ENCODE measurements around the gene GRM8. TPM values are rescaled to one million over a fixed set of nuclear protein-coding genes. Genes with fewer than 3 reads are reported as not detected.

GRM8 gene
- total RNA-seq, 1 donor from 2014 or later, result not detected

DNA sequence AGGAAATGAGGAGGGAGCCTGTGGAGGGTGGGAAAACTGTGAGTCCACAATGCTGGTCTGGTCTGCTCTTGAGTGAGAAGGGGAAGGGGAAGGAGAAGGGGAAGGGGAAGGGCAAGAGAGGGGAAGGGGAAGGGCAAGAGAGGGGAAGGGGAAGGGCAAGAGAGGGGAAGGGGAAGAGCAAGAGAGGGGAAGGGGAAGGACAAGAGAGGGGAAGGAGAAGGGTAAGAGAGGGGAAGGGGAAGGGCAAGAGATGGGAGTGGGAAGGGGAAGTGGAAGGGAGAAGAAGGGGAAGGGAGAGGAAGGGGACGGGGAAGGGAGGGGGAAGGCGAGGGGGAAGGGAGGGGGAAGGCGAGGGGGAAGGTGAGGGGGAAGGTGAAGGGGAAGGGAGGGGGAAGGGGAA, 213.2 kb downstream of the GRM8 start:
- DNase-seq (ENCODE audit: extremely low read depth, low read depth, low spot score), result no peak

DNA sequence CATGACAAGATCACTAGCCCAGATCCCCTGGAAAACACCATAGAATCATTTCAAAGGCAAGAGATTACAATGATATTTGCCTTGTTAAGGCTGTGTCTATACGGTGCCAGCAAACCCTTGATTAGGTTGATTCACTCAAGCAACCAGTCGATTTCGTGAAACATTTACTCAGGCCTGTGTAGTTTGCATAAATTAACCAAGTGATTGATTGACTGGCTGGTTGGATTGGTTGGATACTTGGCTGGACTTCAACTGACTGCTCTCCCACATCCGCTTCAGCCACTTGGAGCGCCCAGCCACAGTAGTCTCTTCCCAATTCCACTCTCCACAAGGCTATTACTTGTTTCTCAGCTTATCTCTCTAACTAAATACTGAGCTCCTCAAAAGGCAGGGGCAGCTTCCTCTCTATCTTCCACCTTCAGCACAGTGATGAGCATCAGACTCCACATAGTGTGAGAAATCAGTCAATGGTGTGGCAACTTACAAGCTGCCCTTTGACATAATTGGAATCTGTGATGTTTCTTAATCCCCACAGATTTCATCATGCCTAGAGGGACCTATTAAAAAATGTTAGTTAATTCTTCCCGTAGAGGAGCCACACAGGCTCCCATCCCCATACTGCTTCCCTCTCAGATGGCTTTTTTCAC, 217.4 kb downstream of the GRM8 start:
- no peak for DNase-seq (ENCODE audit: extremely low read depth, low read depth, low spot score)

- no peak for DNase-seq (ENCODE audit: extremely low read depth, low read depth, low spot score)
These were observed 218.4 kb downstream of the GRM8 start for GRCh38 chr7:127034186-127034806.

DNA sequence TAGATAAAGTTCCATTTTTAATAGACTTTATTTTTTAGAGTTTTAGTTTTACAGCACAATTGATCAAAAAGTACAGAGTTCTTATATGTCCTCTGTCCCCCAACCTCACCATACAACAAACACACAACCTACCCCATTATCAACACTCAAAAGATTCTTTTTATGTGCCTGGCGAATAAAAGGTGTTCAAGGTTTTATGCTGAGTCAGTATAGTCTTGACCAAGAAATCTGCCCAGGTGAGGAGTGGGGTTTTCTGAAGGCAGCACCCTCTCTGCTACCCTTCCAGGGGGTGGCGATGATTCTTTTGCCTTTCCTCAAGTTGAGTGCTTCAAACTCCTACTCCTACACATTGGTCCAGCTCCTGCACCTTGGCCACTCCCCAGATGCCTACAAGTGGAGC, 222.9 kb downstream of the GRM8 start:
- DNase-seq (ENCODE audit: extremely low read depth, low read depth, low spot score), result no peak

DNA sequence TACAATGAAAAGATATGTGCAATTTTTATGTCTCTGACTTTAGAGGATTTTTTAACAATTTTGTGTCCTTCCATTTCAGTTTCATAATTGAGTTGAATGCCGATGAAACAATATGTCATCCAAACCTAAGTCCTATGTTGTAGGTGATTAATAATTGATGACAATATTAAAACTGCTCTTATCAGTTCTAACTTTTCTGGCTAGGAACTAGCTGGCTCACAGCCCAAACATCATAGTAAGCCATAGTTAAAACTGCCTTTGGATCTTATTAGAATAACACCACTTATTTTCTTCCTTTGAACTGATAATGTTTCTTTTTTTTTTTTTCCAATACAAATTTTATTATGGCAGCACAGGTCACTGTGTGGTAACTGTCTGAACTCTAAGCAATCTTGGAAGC, 230.9 kb downstream of the GRM8 start:
- no peak for DNase-seq (ENCODE audit: extremely low read depth, low read depth, low spot score)

GRCh38 chr7:127021019-127021738, 231.6 kb downstream of the GRM8 start:
- no peak for DNase-seq (ENCODE audit: extremely low read depth, low read depth, low spot score)

GRCh38 chr7:127018889-127019288, 233.9 kb downstream of the GRM8 start:
- DNase-seq (ENCODE audit: extremely low read depth, low read depth, low spot score), result no peak

GRCh38 chr7:127017196-127017595, 235.5 kb downstream of the GRM8 start:
- DNase-seq (ENCODE audit: extremely low read depth, low read depth, low spot score), result no peak

- DNase-seq (ENCODE audit: extremely low read depth, low read depth, low spot score), result no peak
These were observed 252.0 kb downstream of the GRM8 start for GRCh38 chr7:127000725-127001124.

- no peak for DNase-seq (ENCODE audit: extremely low read depth, low read depth, low spot score)
These were observed 256.1 kb downstream of the GRM8 start for GRCh38 chr7:126996659-126997058.

- DNase-seq (ENCODE audit: extremely low read depth, low read depth, low spot score), result no peak
These were observed 259.0 kb downstream of the GRM8 start for GRCh38 chr7:126993626-126994213.

DNA sequence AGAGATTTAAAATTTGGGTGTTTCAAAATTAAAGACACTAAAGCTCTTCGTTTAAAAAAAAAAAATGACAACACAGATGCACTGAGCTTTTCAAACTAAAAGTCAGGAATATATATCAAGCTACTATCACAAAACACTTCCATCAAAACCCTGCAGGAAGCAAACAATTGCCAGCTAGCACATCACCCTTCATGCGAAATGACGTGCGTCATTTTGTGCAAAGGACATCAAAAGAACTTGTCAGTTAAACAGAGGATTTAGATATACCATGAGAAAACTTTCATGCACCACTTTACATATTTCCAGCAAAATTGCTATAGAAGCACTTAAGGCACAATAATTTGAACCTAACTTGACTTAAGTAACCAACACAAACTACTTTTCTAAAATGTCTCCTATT, 264.7 kb downstream of the GRM8 start:
- no peak for DNase-seq (ENCODE audit: extremely low read depth, low read depth, low spot score)

- no peak for DNase-seq (ENCODE audit: extremely low read depth, low read depth, low spot score)
These were observed 273.0 kb downstream of the GRM8 start for GRCh38 chr7:126979722-126980121.

DNA sequence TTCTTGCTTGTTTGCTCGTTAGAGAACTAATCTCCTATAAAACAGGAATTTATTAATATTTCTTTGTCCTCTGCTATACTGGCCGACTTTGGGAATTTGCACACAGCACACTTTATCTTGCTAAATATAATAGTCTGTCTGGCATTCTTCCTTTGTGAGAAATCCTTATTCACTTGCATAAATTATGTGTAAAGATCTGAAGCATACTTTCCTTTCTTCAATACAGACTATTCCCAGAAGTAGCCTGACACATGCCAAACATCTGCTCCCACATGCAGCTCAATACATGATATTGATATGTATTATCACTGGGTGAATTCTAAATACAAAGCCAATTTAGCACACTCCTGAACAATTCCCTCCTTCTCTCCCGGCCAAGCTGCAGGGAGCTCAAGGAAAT, 273.9 kb downstream of the GRM8 start:
- no peak for DNase-seq (ENCODE audit: extremely low read depth, low read depth, low spot score)

DNA sequence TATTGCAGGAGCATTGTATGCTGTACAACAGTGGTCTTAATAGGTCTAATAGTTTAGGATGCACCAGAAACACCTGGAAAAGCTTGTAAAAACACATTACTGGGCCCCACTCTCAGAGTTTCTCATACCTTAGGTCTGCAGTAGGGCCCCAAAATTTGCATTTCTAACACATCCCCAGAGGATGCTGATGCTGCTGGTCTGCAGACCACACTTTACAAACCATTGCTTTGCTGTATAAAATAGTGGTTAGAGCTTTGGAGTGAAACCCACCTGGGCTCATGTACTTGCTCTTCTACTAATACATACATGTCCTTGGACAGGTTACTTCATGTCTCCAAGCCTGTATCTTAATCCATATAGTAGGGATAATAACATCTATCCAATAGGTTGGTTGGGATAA, 279.7 kb downstream of the GRM8 start:
- no peak for DNase-seq (ENCODE audit: extremely low read depth, low read depth, low spot score)

DNA sequence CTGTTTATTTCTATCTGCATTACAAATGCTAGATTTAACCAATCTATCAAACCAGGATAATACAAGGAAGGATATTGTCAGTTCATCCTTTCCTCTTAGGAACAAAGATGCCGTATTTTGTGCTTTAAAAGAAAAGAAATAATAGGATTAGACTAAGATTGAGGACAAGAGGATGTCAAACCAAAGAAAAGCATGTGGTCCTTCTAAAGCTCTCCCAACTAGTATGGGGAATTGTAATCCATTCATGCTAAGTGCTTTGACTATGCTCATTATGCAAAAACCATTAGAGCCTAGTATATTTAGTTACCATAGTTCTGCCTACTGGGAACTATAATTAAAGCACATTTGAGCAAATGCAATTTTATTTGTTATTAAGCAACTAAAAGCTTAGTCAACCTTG, 280.2 kb downstream of the GRM8 start:
- no peak for DNase-seq (ENCODE audit: extremely low read depth, low read depth, low spot score)

DNA sequence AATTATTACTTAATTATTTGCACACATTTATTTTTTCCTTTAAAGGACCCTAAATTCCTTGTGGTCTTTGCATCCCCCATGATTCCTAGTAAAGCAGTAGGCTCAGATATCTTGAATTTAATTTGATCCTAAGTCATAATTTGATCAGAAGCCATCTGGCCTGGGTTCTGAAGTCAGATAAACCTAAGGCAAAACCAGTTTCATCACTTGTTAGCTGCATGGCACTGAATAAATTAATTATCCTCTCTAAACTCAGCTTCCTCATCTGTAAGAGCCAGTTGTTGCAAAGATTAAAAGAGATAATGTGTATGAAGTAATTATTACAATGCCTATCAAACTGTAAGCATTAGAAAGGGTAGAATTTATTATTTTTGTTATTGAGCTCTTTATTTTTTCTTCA, 293.1 kb downstream of the GRM8 start:
- no peak for DNase-seq (ENCODE audit: extremely low read depth, low read depth, low spot score)

DNA sequence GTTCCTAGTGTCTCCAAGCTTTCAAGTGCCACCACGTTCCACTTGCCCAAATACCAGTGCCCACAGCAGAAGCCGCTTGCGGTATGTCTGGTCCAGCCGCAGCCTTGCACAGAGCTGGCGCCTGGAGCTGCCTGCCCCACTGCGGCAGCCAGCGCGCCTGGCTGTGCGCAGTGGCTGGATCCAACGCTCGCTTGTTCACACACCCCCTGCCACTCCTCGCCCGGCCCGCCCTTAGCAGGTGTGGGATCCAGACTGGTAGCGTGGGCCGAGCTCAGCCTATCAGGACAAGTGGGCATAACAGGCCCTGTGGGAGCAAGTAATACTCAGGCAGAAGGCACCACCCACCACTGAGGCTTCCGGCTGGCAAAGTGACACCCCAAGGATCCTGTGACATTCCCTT, 294.4 kb downstream of the GRM8 start:
- DNase-seq (ENCODE audit: extremely low read depth, low read depth, low spot score), result no peak

GRCh38 chr7:126957443-126957842, 295.3 kb downstream of the GRM8 start:
- DNase-seq (ENCODE audit: extremely low read depth, low read depth, low spot score), result no peak

DNA sequence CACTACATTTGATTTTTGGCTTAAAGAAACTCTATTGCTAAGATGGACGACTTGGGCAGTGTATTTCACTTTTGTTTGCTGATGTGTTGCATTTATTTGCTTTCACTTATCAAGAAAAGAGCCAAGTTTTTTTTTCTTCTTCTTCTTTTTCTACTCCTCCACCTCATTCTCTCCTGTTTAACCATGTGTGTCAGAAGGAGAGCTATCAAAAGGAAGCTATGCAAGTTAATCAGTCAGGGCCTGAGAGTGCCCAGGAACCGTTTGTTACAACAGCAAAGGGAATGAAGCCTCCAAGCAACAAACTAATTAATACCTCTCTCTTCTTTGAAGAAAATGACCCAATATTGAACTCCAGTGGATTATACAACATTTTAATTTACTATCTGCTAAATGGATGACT, 299.3 kb downstream of the GRM8 start:
- DNase-seq (ENCODE audit: extremely low read depth, low read depth, low spot score), result no peak

DNA sequence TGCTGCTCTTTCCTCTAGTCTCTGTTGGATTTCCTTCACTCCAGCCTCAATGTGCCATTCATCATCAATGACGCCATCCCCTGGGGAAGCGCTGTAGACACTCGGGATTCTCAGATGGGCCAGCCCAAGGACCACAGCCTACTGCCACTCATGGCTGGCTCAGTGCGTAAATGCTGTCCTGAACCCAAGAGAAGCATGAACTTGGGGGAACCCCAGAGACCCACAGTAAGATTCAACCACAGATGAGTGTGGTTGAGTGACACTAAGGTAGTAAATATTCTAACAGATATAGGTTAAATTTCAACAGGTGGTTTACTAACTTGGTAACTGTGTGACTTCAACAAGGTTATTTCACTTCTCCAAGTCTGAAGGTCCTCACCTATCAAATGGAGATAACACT, 304.1 kb downstream of the GRM8 start:
- no peak for DNase-seq (ENCODE audit: extremely low read depth, low read depth, low spot score)

Data from glomerular endothelial cell (primary cell).